Panc1 (cell line): Measurements from ENCODE around the gene AANAT. TPM values are rescaled to one million over a fixed set of nuclear protein-coding genes. Genes with fewer than 3 reads are reported as not detected.

Experiments used
- ATAC-seq: fragments of 200-7000 bp; cut with Tn5 transposase; 2 replicates; pipeline ENCODE4 v1.9.1; 2020; ENCODE audit warnings: mild to moderate bottlenecking, moderate library complexity
- BruUV-seq: library from RNA; stranded (reverse); fragments of 400-500 nt; replicated peaks from 2 replicates; lab custom pipeline; 2021; lab: Mats Ljungman, UMichigan
- CTCF ChIA-PET: fragments of 300-600 bp; sonication (Branson Sonifier 250); formaldehyde crosslinking; loops from one replicate; lab custom pipeline; 2022; ENCODE audit warnings: antibody characterized with exemption; lab: Charles Lee
- POLR2A ChIA-PET: fragments of 300-600 bp; sonication (Branson Sonifier 250); formaldehyde crosslinking; loops from one replicate; lab custom pipeline; 2022; ENCODE audit warnings: antibody characterized with exemption; lab: Charles Lee
- DNase-seq: peaks from one replicate; pipeline ENCODE4 v3.0.0-alpha.2; 2010; ENCODE audit warnings: low read depth, low spot score
- H3K27ac ChIP-seq: 2 replicates; pipeline ENCODE4 v1.5.1; 2011; ENCODE audit warnings: mild to moderate bottlenecking, low read length, inconsistent platforms
- H3K27me3 ChIP-seq: fragments of 200-500 bp; sonication (Bioruptor generic); 2 replicates; pipeline ENCODE4 v1.6.0; 2014; ENCODE audit warnings: low read length, inconsistent platforms; ENCODE audit not compliant: control insufficient read depth, insufficient read depth
- H3K36me3 ChIP-seq: fragments of 200-500 bp; sonication (Bioruptor generic); 2 replicates; pipeline ENCODE4 v1.5.1; 2014; ENCODE audit warnings: inconsistent platforms, mild to moderate bottlenecking, low read length, moderate library complexity; ENCODE audit not compliant: control insufficient read depth, insufficient read depth
- H3K4me1 ChIP-seq: 2 replicates; pipeline ENCODE4 v1.5.1; 2011; ENCODE audit warnings: inconsistent platforms, mild to moderate bottlenecking, low read length, moderate library complexity; ENCODE audit not compliant: control insufficient read depth, insufficient read depth
- H3K4me3 ChIP-seq, 2 experiments: 2 replicates each; pipeline ENCODE4 v1.5.1; 2011 to 2012; ENCODE audit warnings: low read depth in 2 of 2, low read length in 2 of 2, mild to moderate bottlenecking in 2 of 2, inconsistent platforms in 1 of 2, moderate library complexity in 1 of 2
- H3K9me3 ChIP-seq: fragments of 200-500 bp; sonication (Bioruptor generic); 2 replicates; pipeline ENCODE4 v1.5.1; 2014; ENCODE audit warnings: low read depth, mild to moderate bottlenecking, inconsistent platforms, low read length, moderate library complexity; ENCODE audit not compliant: control insufficient read depth, insufficient read depth
- POLR2AphosphoS5 ChIP-seq: IDR thresholded peaks from 2 replicates; pipeline ENCODE4 v1.6.1; 2012; ENCODE audit warnings: mild to moderate bottlenecking, low read depth, low read length, moderate library complexity
- SIN3A ChIP-seq: IDR thresholded peaks from 2 replicates; pipeline ENCODE4 v1.6.1; 2012; ENCODE audit warnings: low read depth, mild to moderate bottlenecking, low read length, moderate library complexity, borderline replicate concordance; ENCODE audit not compliant: insufficient read depth
- TCF7L2 ChIP-seq: IDR thresholded peaks from 2 replicates; pipeline ENCODE4 v1.6.1; 2011; ENCODE audit warnings: mild to moderate bottlenecking, low read depth, low read length, inconsistent platforms
- in situ Hi-C: cut with HindIII; loops from 2 replicates; pipeline ENCODE4 v1.10.0; 2016; ENCODE audit warnings: low sequenced_read_pairs, low pct_unique_long_range_greater_than_20kb
- intact Hi-C: fragments of 100-400 bp; cut with micrococcal nuclease; formaldehyde crosslinking; loops from one replicate; pipeline ENCODE4 v1.10.0; 2022; ENCODE audit not compliant: unreplicated experiment
- total RNA-seq: library from RNA; stranded (reverse); gene quantifications from one replicate; pipeline ENCODE4 v1.2.1, GENCODE V29; 2021; ENCODE audit not compliant: unreplicated experiment
- TF ChIP-seq, protein P1 (sequence below), 2 experiments: IDR thresholded peaks; 2 replicates each; pipeline ENCODE4 v1.6.1; 2011 to 2012; ENCODE audit warnings: low read depth in 2 of 2, control low read depth in 1 of 2, low read length in 1 of 2, mild to moderate bottlenecking in 1 of 2, moderate library complexity in 1 of 2; ENCODE audit not compliant: insufficient read depth in 1 of 2
- TF ChIP-seq, protein P2 (sequence below): fragments of 450-650 bp; IDR thresholded peaks from 2 replicates; pipeline ENCODE4 v1.5.1; 2017; ENCODE audit warnings: mild to moderate bottlenecking

The AANAT gene
- total RNA-seq, 1 experiment from 2014 or later = not detected

DNA sequence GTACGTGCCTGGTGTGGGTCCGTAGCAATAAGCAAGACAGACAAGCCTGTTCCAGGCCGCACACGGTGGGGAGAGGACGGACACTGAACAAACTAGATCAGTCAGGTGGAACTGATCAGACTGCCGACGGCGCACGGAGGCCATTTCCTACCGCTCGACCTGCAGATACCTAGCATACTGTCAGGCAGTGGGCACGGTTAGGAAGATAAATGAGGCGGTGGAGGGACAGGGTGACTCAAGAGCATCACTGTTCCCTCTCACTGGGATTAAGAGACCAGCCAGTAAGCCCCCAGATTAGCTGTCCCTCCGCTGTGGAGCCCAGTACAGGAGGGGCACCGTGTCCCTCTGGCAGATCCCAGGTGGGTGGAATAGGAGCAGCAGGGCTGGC, 4.8 kb downstream of the AANAT start:
- POLR2A ChIA-PET = no interaction called here

GRCh38 chr17:76472726-76473125, 5.3 kb downstream of the AANAT start:
- H3K27ac ChIP-seq = no peak overlapping the region
- CTCF ChIA-PET = no interaction called here
- intact Hi-C loops = no loop called here
- no TSS peak for BruUV-seq
- in situ Hi-C loops = no loop called here
- no peaks in the 10 kb centered on the region for H3K36me3 ChIP-seq
- ATAC-seq = no peak
- H3K4me3 ChIP-seq = no peak overlapping the region
- TF ChIP-seq, protein P1, sequence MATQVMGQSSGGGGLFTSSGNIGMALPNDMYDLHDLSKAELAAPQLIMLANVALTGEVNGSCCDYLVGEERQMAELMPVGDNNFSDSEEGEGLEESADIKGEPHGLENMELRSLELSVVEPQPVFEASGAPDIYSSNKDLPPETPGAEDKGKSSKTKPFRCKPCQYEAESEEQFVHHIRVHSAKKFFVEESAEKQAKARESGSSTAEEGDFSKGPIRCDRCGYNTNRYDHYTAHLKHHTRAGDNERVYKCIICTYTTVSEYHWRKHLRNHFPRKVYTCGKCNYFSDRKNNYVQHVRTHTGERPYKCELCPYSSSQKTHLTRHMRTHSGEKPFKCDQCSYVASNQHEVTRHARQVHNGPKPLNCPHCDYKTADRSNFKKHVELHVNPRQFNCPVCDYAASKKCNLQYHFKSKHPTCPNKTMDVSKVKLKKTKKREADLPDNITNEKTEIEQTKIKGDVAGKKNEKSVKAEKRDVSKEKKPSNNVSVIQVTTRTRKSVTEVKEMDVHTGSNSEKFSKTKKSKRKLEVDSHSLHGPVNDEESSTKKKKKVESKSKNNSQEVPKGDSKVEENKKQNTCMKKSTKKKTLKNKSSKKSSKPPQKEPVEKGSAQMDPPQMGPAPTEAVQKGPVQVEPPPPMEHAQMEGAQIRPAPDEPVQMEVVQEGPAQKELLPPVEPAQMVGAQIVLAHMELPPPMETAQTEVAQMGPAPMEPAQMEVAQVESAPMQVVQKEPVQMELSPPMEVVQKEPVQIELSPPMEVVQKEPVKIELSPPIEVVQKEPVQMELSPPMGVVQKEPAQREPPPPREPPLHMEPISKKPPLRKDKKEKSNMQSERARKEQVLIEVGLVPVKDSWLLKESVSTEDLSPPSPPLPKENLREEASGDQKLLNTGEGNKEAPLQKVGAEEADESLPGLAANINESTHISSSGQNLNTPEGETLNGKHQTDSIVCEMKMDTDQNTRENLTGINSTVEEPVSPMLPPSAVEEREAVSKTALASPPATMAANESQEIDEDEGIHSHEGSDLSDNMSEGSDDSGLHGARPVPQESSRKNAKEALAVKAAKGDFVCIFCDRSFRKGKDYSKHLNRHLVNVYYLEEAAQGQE (IDR thresholded peaks at IDR 0.05; ENCODE audit: insufficient read depth in 1 of 2, low read depth in 2 of 2, low read length in 1 of 2) = no peak
- TF ChIP-seq TCF7L2 (no peak), SIN3A (no peak), POLR2AphosphoS5 (no peak)
- TF ChIP-seq, protein P2, sequence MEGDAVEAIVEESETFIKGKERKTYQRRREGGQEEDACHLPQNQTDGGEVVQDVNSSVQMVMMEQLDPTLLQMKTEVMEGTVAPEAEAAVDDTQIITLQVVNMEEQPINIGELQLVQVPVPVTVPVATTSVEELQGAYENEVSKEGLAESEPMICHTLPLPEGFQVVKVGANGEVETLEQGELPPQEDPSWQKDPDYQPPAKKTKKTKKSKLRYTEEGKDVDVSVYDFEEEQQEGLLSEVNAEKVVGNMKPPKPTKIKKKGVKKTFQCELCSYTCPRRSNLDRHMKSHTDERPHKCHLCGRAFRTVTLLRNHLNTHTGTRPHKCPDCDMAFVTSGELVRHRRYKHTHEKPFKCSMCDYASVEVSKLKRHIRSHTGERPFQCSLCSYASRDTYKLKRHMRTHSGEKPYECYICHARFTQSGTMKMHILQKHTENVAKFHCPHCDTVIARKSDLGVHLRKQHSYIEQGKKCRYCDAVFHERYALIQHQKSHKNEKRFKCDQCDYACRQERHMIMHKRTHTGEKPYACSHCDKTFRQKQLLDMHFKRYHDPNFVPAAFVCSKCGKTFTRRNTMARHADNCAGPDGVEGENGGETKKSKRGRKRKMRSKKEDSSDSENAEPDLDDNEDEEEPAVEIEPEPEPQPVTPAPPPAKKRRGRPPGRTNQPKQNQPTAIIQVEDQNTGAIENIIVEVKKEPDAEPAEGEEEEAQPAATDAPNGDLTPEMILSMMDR = no peak
- POLR2A ChIA-PET = no interaction called here
- H3K27me3 ChIP-seq = no peaks in the 10 kb centered on the region
- H3K9me3 ChIP-seq = no peaks in the 10 kb centered on the region
- no peak for DNase-seq
- H3K4me1 ChIP-seq = no peaks in the 10 kb centered on the region

More for the DNA sequence above, 4.8 kb downstream of the AANAT start:
- Histone ChIP-seq H3K27me3 (no peaks in the 10 kb centered on the region), H3K36me3 (no peaks in the 10 kb centered on the region), H3K9me3 (no peaks in the 10 kb centered on the region), H3K4me1 (no peaks in the 10 kb centered on the region), H3K4me3 (no peak overlapping the region), H3K27ac (no peak overlapping the region)
- in situ Hi-C loops = no loop called here
- TF ChIP-seq, protein P1 (IDR thresholded peaks at IDR 0.05; ENCODE audit: insufficient read depth in 1 of 2, low read depth in 2 of 2, low read length in 1 of 2) = no peak
- TF ChIP-seq TCF7L2 (no peak), SIN3A (no peak), POLR2AphosphoS5 (no peak)
- TF ChIP-seq, protein P2 = no peak
- BruUV-seq = no TSS peak
- DNase-seq (no peak), ATAC-seq (no peak)
- CTCF ChIA-PET = no interaction called here
- intact Hi-C loops = no loop called here
